ENCODE results near the gene TBC1D5. TPM values are rescaled to one million over a fixed set of nuclear protein-coding genes. Genes with fewer than 3 reads are reported as not detected.
A peak's percentile ranks its signal among the peaks of the same experiment; 100 is the strongest.

The TBC1D5 gene
- total and polyA plus RNA-seq, 7 donors, result 7.2 to 82.3 (median 43.7) TPM

- H3K27ac ChIP-seq, result no peak overlapping the region
- no peaks in the 10 kb centered on the region for H3K9me3 ChIP-seq
- H3K4me1 ChIP-seq, result peaks cover 0 to 25% (median 23%) of the 10 kb centered on the region in 4 donors
- WGBS, 2 donors, result 93 to 95% methylated on average over 3 of the region's 3 CpGs
- H3K4me3 ChIP-seq, result no peak overlapping the region
- DNase-seq, result no peak
- intact Hi-C loops (cut with DNase I), result loop anchor here (10.0 kb wide), 2 partner anchors 230 to 680 kb away; partner anchors contain the start of gene SATB1
- no peaks in the 10 kb centered on the region for H3K36me3 ChIP-seq
- no peaks in the 10 kb centered on the region for H3K27me3 ChIP-seq
- TF ChIP-seq POLR2AphosphoS5 (IDR thresholded peaks at IDR 0.05), result no peak
- no peak for TF ChIP-seq POLR2A (IDR thresholded peaks at IDR 0.05)
- no peak for TF ChIP-seq CTCF (IDR thresholded peaks at IDR 0.05)
- TF ChIP-seq EP300 (IDR thresholded peaks at IDR 0.05), result no peak
Observed at GRCh38 chr3:17744693-17745092, 2.3 kb upstream of the TBC1D5 start.

- Histone ChIP-seq H3K27ac (peak overlapping the region; percentile 97 to 100 (median 98)), H3K9me3 (no peaks in the 10 kb centered on the region), H3K4me3 (no peak overlapping the region), H3K27me3 (no peaks in the 10 kb centered on the region), H3K36me3 (no peaks in the 10 kb centered on the region), H3K4me1 (peaks cover 0 to 34% (median 28%) of the 10 kb centered on the region in 4 donors)
- intact Hi-C loops (cut with DNase I), result loop anchor here (2.0 to 10.0 kb wide), 3 partner anchors 99 to 681 kb away; partner anchors contain the start of gene SATB1
- no peak for DNase-seq
- no peak for TF ChIP-seq EP300 (IDR thresholded peaks at IDR 0.05)
- whole genome bisulfite sequencing, 2 donors, result 19 to 47% methylated on average over 1 of the region's 1 CpG
Observed at GRCh38 chr3:17743658-17743995, 1.2 kb upstream of the TBC1D5 start.

- no peaks in the 10 kb centered on the region for H3K27me3 ChIP-seq
- intact Hi-C loops (cut with DNase I), result loop anchor here (2.0 to 10.0 kb wide), 3 partner anchors 98 to 682 kb away; partner anchors contain the start of gene SATB1
- H3K9me3 ChIP-seq, result no peaks in the 10 kb centered on the region
- no peak for DNase-seq
- H3K36me3 ChIP-seq, result no peaks in the 10 kb centered on the region
- WGBS, 2 donors, result 1 to 3% methylated on average over 12 of the region's 12 CpGs
- H3K27ac ChIP-seq, result peak overlapping the region; percentile 97 to 100 (median 98)
- TF ChIP-seq POLR2AphosphoS5 (IDR thresholded peaks at IDR 0.05) (peak in 1 of 4 donors; percentile 71), POLR2A (IDR thresholded peaks at IDR 0.05) (no peak)
- peaks cover 0 to 37% (median 28%) of the 10 kb centered on the region in 4 donors for H3K4me1 ChIP-seq
- H3K4me3 ChIP-seq, result peak overlapping the region; percentile 76 to 95 (median 94)
Observed at GRCh38 chr3:17742880-17743657, 638 bp upstream of the TBC1D5 start.

GRCh38 chr3:17741621-17742101 is 770 bp downstream of the TBC1D5 start:
- Histone ChIP-seq H3K36me3 (no peaks in the 10 kb centered on the region), H3K4me1 (peaks cover 0 to 37% (median 30%) of the 10 kb centered on the region in 4 donors), H3K27me3 (no peaks in the 10 kb centered on the region), H3K9me3 (no peaks in the 10 kb centered on the region), H3K4me3 (peak overlapping the region; percentile 76 to 95 (median 94)), H3K27ac (peak overlapping the region; percentile 97 to 100 (median 98))
- no peak for DNase-seq
- whole genome bisulfite sequencing, 2 donors, result 0 to 1% methylated on average over 17 of the region's 17 CpGs
- TF ChIP-seq POLR2AphosphoS5 (IDR thresholded peaks at IDR 0.05) (peak in 1 of 4 donors; percentile 17), CTCF (IDR thresholded peaks at IDR 0.05) (no peak)
- intact Hi-C loops (cut with DNase I), result loop anchor here (2.0 to 10.0 kb wide), 3 partner anchors 97 to 683 kb away; partner anchors contain the start of gene SATB1

GRCh38 chr3:17740721-17741141 is 1.7 kb downstream of the TBC1D5 start:
- intact Hi-C loops (cut with DNase I), result loop anchor here (10.0 kb wide), 2 partner anchors 234 to 684 kb away; partner anchors contain the start of gene SATB1
- Histone ChIP-seq H3K4me3 (peak overlapping the region in 3 of 4 donors; percentile 76 to 95 (median 92)), H3K9me3 (no peaks in the 10 kb centered on the region), H3K4me1 (peaks cover 0 to 37% (median 30%) of the 10 kb centered on the region in 4 donors), H3K36me3 (no peaks in the 10 kb centered on the region), H3K27me3 (no peaks in the 10 kb centered on the region), H3K27ac (peak overlapping the region; percentile 97 to 100 (median 98))
- no peak for DNase-seq
- 8 to 26% methylated on average over 3 of the region's 3 CpGs for WGBS, 2 donors
- no peak for TF ChIP-seq EP300 (IDR thresholded peaks at IDR 0.05)
- TF ChIP-seq POLR2AphosphoS5 (IDR thresholded peaks at IDR 0.05), result no peak
- TF ChIP-seq CTCF (IDR thresholded peaks at IDR 0.05), result no peak
- TF ChIP-seq POLR2A (IDR thresholded peaks at IDR 0.05), result no peak

Data from sigmoid colon (tissue), 7 donors.